HG03520 (cell line): ENCODE measurements around the gene ZNF396.

ENCODE experiments used
- ATAC-seq: cut with Tn5 transposase; IDR thresholded peaks from one replicate; pipeline ENCODE4 v1.9.1; 2021; ENCODE audit warnings: mild to moderate bottlenecking, moderate library complexity; ENCODE audit not compliant: unreplicated experiment

The ZNF396 gene

DNA sequence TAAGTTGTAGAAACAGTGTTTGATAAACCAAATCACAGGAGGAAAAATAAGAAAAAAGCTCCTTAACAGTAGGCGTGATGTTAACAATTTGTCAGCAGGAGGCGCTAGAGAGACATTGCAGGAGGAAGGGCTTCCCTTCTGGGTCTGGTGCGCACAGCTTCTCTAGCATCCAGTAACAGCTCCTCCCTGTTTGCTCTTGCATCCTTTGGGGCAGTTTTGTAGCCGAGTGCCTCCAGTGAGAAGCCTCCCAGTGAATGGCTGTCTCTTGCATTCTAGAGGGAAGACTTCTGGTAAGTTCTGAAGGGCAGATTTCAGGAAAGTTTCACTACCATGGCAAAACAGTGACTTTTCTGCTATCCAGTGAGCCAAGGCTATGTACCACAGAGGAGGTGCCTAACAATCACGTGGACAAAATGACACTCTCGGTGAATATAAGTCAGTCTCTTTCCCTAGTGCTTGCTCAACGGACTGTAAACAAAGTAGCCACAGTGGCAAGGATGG, 9.5 kb upstream of the ZNF396 start:
- ATAC-seq, result peak; percentile 72

DNA sequence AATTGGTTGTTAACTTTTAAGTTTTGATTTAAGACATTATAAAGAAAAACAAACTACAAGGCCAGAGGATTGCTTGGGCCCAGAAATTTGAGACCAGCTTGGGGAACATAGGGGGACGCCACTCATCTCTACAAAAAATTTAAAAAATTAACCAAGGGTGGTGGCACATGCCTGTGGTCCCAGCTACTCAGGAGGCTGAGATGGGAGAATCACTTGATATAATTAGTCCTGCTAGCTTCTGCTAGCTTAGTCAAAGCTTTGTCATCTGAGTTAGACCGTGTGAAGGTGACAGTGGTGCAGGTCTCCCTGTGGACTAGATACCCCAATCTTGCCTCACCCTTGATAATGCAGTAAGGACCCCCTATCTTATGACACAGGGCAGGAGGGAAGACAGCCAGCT, 6.0 kb upstream of the ZNF396 start:
- no peak for ATAC-seq

DNA sequence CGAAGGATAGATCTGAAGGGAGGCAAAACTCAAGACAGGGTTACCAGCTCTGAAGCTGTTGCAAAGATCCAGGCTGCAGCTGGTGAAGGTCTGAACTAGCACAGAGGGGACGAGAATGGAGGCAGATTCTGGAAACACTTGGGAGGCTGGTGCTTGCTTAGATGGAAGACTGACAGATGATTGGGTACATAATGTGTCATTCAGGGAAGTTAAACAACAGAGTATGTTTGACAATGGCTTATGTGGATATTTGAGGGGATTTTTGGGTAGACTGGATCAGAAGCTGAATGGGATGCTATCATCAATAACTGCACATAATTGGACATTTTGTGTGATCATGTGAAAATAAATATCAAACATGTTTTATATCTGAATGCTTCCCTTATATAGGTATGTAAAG, 2.3 kb upstream of the ZNF396 start:
- no peak for ATAC-seq

DNA sequence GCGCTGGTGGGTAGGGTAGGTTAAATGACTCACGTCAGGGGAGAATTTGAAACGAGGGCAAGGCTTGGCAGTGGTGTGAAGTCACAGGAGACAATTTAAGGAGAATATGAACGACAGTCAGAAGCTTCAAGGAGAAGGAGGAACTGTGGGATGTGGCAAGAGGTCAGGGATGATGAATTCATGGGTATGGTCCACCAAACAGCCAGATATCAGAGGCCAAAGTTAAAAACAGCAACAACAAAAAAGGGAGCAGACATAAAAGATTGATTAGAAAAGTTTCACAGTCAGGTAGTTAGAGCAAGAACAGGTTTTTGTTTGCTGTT, 1.4 kb upstream of the ZNF396 start:
- ATAC-seq, result no peak

DNA sequence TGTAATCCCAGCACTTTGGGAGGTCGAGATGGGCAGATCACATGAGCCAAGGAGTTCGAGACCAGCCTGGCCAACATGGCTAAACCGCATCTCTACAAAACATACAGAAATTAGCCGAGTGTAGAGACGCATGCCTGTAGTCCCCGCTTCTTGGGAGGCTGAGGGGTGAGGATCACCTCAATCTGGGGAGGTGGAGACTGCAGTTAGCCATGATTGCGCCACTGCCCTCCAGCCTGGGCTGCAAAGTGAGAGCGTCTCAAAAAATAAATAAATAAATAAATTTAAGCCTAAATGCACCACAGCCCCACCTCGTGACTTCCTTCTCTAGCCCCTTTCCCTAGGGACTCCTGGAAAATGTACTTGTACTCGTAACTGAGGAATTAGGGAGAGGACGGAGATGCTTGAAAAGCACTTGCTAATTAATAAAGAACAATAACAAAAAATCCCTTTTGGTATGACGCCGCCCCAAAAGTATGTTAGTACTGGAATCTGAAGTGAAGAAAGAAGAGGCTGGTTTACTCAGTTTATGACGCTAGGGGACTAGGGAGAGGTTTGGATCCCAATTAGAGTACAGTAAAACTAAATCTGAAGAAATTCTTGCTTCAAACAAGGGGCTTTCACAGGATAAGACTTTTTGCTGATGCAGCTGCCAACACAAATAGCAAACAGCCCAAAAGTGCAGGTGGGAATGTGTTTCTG, 887 bp upstream of the ZNF396 start:
- no peak for ATAC-seq

DNA sequence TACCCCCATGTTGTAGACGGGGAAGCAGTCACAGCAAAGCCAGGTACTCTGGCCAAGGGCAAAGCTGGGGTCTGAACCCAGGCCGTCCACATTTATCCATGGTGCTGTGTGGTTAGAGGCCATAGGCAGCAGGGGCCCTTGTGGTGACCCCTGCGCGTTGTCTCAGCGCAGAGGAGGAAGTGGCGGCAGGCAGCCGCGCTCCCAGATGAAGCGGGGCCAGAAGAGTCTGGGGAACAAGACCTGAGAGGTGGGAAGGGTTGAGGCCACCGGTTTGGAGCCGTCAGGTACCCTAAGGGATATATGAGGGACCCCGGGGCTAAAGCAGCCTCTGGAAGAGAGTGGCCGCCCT, 770 bp downstream of the ZNF396 start:
- peak; percentile 37 for ATAC-seq

DNA sequence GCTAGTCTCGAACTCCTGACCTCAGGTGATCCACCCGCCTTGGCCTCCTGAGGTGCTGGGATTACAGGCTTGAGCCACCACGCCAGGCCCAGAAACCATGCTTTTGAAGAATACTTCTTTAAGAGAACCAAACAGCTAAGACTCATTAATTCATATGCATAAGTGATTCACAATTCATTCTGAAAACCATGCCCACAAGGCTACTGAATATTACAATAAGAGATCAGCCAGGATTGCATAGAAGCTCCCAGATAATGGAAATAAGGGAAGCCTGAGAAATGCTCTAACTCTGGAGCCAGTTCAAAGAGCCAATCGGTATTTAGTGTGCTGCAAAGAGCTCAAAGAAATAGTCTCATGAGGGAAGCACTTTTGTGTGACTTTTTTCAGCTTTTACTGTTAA, 2.4 kb downstream of the ZNF396 start:
- no peak for ATAC-seq

DNA sequence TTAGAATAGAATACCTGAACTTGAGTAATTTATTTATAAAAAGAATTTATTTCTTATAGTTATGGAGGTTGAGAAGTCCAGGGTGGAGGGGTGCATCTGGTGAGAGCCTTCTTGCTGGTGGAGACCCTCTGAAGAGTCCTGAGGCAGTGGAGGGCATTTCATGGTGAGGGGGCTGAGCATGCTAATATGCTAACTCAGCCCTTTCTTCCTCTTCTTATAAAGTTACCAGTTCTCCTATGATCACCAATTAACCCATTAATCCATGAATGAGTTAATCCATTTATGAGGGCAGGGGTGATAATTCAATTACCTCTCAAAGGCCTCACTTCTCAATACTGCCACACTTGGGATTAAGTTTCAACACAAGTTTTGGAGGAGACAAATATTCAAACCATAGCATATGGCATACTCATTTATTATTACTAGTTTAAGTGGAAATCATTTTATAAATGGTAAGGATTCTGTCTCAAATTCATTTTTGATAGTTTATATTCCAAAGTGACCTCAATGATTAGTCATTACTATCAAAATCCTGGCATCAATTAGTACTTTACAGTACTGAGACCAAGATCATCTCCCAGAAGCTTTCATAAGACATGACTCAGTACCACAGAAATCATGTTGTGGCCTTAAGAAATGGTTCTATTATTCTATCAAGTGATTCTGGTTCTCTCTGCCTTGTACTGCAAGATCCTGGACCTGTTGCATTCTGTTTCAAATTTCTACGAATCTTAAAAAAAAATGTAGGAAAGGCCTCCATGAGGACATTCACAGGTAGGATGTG, 5.5 kb downstream of the ZNF396 start:
- ATAC-seq, result no peak

DNA sequence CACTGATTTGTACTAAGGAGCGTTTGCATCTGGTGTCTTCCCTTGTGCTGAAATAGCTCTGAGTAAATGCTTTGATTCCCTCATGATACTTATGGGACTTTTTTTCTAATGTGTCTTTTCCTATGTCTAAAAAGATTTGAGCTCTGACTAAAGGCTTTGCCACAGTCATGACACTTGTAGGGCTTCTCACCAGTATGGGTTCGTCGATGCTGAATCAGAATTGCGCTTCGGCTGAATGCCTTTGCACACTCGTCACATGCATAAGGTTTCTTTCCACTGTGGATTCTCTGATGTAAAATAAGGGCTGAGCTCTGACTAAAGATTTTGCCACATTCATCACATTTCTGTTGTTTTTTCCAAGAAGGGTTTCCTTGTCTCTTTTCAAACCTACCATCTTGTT, 8.0 kb downstream of the ZNF396 start:
- ATAC-seq, result no peak

DNA sequence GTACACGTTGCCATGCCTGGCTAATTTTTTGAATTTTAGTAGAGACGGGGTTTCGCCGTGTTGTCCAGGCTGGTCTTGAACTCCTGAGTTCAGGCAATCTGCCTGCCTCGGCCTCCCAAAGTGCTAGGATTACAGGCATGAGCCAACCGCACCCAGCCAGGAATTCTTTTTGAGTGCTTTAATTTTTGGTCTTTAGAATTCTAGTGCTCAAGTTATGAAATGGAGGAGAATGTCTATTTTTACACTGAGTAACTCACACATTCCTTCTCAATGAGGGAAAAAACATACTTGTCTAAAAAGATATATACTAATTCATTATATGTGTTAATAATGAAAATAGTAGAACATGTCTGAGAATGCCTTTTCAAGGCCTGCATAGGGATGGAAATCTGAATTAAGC, 8.5 kb downstream of the ZNF396 start:
- ATAC-seq, result no peak

DNA sequence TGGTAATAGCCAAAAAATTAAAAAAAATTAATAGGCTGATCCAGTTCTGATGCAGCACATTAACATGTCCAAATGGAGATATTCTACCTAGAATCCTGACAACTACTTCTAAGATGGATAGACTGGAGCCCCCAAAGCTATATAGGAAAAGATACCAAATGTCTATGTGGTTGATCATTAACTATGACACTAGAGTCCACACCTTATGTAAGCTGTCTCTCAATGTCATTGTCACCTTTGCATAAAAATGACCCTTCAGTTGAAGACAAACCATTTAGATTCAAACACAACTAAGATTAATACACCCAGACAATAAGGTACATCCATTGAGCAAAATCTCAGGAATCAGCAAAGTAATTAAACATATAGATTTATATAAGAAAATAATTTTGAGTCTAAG, 14.6 kb downstream of the ZNF396 start:
- ATAC-seq, result no peak

DNA sequence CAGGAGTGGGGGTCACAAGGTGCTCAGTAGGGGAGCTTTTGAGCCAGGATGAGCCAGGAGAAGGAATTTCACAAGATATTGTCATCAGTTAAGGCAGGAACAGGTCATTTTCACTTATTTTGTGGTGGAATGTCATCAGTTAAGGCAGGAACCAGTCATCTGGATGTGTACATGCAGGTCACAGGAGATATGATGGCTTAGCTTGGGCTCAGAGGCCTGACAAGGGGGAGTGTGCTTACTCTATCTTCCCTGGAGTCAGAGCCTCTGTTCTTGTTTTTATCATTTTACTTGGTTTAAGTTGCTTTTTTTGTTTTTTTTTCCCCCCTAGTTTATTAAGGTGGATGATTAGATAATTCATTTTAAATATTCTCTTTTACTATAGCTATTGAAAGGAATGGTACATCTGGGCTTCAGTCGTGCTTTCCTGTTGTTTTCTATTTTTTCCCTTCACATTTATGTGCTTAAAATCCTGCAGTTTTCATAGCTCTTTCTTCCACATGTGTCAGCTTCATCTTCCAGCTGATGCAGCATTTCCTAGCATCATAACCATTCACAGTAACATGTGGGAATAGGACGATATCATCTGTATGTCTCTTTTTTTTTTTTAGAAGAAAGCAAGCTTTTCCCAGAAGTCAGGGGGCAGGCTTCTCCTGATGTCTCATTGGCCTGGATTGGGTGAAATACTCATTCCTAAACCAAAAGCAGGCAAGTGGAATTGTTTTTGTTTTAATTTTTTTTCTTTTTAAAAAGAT, 15.4 kb downstream of the ZNF396 start:
- ATAC-seq, result no peak

DNA sequence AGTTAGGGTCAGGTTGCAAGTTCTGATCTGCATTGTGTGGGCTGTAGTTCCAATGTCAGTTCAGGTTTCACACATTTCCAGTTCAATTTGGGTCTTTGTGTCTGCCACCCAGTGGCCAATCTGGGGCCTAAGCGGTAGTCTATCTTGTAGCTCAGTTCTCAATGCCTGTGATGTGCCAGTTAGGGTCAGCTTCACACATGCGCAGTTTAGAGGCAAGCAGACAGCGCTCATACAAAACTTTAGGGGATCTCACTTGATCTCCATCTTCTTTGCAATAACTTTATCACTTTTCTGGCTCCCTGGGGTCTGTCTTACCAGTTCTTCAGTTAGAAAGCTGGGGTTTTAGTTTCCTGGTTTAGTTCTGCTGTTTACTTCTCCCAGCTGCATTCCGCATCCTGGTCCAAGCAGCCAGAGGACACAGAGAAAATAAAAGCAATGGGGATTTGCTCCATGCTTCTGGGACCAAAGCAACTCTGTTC, 22.0 kb downstream of the ZNF396 start:
- peak; percentile 99 for ATAC-seq

DNA sequence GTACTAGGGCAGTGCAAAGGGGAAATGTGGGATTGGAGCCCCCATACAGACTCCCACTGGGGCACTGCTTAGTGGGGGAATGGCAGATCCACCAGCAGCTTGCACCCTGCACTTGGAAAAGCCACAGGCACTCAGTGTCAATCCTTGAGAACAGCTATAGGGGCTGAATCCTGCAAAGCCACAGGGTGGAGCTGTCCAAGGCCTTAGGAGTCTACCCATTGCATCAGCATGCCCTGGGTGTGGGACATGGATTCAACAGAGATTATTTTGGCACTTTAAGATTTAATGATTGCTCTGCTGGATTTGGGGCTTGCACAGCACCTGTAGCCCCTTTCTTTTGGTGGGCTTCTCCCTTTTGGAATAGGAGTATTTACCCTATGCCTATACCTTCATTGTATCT, 24.4 kb downstream of the ZNF396 start:
- ATAC-seq, result no peak

DNA sequence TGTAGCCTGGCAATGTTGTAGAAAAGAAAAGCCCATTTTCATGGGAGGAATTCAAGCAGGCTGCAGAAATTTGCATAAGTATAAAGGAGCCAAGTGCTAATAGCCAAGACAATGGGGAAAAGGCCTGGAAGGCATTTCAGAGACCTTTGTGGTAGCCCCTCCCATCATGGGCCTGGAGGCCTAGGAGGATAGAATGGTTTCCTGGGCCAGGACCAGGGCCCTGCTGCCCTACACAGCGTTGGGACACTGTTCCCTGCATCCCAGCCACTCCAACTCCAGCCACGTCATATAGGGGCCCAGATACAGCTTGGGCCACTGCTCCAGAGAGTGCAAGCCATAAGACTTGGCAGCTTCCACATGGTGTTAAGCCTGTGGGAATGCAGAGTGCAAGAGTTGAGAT, 24.9 kb downstream of the ZNF396 start:
- no peak for ATAC-seq

DNA sequence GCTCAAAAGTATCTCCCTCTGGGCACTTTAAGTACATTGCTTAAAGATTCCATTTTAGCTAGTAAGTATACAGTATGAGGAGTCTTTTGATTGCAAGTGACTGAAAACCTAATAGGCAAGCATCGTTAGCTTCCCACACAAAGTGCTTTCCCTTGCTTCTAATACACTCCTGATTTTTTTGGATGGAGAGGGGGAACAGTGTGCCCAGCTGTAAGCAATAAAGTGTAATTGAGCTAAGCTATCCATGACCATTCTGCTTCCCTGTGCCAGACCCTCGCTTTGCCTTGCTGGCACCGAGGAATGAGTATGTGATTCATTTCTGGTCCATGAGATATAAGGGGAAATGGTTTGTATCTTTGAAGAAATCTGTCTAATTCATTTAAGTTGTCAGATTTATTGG, 29.1 kb downstream of the ZNF396 start:
- no peak for ATAC-seq

DNA sequence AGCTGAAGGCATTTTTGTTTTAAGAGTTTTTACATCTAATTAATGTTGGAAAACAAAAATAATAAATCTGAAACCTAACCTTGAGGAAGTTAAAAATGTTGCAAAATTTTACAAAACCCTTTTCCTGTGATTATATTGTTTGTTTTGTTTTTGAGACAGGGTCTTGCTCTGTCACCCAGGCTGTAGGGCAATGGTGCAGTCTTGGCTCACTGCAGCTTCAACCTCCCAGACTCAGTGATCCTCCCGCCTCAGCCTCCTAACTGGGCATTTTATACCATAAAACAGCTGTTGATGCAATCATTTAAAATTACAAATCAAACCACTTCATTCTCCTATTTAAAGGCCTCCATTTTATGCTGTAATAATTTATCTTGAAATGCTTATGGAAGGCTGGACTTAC, 31.2 kb downstream of the ZNF396 start:
- ATAC-seq, result no peak

DNA sequence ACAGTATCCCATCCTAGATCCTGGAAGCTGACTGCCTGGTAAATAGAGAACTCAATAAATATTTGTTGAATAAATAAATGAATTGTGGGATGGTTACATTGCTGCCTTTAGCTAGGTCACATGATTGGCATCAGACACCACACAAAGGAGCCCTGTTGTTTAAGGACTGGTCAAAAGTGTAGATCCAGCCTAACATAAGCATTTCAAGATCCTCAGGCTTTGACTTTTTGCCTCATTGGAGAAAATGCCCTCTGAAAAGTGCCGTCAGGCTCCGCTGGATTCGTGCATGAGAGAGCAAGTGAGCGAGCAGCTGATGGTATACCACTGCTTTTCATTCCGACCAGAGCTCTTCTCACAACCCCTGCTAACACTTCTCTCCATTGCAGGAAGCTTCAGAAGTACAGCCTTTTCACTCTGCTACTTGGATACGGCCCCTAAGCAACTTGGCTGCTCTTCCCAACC, 31.6 kb downstream of the ZNF396 start:
- no peak for ATAC-seq

DNA sequence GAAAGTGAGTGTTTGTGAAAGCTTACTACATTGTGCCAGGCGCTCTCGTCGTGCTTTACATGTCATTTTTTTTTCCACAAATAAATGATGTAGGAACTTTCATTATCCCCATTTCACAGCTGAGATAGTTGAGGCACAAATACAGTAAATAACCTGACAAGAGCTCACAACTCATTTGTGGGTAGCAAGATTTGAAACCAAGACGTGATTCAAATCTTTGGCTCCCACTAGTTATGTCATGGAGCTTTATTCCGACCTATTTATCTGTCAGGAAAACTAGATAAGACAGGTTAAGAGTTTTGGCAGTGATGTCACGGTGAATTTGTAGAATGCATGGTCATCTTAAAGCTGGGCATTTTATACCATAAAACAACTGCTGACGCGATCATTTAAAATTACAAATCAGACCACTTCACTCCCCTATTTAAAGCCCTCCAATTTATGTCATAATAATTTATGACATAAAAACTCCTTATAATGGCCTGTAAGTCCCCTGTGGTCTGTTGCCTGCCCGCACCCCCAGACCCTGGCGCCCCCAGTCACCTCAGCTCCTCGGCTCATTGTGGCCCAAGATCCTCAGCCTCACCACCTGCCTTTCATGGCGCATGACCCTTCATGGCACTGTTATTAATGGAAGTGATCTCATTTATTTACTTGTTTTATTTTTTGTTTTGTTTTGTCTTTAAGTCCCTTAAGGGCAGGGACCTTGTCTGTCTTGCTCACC, 32.2 kb downstream of the ZNF396 start:
- no peak for ATAC-seq

DNA sequence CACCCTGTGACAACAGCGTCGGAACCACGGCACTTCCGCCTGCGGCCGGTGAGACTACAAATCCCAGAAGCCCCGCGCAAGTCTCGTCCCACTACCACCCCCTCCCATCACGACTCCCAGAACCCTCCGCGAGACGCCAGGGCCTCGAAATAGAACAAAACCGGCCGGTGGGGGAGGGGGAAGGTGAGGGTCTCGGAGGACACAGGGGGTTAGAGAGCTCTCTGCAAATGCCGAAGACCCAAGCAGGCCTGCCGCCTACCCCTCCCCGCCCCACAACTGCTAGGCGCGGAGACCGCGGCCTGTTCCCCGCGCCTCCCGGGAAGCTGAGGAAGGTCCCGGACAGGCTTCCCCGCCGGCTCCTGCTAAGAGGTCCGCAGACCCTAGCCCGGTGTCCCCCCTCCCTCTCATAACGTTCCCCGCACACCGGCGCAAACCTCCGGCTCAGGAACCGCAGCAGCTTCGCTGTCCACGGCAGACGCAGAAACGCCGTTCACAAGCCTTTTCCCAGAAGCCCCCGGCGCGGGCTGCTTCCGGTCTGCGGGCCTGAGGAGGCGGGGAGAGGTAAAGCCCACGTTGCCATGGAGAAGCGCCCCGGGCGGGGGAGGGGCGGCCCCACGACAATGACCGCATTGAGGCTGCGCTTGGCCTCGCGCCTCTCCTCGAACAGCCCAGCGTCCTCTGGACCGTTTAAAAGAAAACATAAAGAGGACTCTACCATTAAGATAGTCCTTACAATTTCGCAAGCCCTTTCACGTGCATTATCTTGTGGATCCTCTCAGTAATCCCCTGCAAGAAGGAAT, 33.0 kb downstream of the ZNF396 start, which contains the start of gene ZNF24:
ZNF24 (minus strand) TSS at position 485 of the 800 bp plus-strand sequence. CDS start 3,770 bp downstream, outside the sequence.
- ATAC-seq, result peak; percentile 86
